ENCODE measurements around the gene EMC8.
A peak's percentile ranks its signal among the peaks of the same experiment; 100 is the strongest.

EMC8 gene

DNA sequence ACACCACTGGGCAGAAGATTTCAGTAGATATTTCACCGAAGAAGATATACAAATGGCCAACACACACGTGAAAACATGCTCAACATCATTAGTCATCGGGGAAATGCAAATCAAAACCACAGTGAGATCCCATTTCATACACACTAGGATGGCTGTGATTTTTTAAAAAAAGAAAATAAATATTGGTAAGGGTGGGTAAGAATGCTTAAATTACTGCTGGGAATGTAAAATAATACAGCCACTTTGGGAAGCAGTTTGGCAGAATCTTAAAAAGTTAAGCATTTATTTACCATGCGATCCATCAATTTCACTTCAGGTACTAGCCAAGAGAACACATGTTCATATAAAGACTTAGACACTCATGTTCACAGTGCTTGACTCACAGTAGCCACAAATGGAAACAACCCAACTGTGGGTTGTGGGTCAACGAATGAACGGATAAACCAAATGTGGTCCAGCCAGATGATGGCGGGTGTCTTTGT lies 42.0 kb downstream of the EMC8 start:
- Histone ChIP-seq H3K4me1 (ENCODE audit: control insufficient read depth, insufficient read depth, low read length) (peaks cover 15% of the 10 kb centered on the region), H3K4me3 (ENCODE audit: low read length) (no peak overlapping the region), H3K9ac (ENCODE audit: low read length) (no peak overlapping the region), H3K36me3 (ENCODE audit: control insufficient read depth, insufficient read depth, low read length) (no peaks in the 10 kb centered on the region), H3K9me3 (ENCODE audit: control insufficient read depth, low read length) (no peaks in the 10 kb centered on the region), H3K27me3 (ENCODE audit: control insufficient read depth, insufficient read depth, low read length) (peaks cover 33% of the 10 kb centered on the region)

- Histone ChIP-seq H3K9me3 (ENCODE audit: control insufficient read depth, low read length) (no peaks in the 10 kb centered on the region), H3K4me3 (ENCODE audit: low read length) (no peak overlapping the region), H3K9ac (ENCODE audit: low read length) (no peak overlapping the region), H3K4me1 (ENCODE audit: control insufficient read depth, insufficient read depth, low read length) (peaks cover 27% of the 10 kb centered on the region), H3K27me3 (ENCODE audit: control insufficient read depth, insufficient read depth, low read length) (peaks cover 41% of the 10 kb centered on the region), H3K36me3 (ENCODE audit: control insufficient read depth, insufficient read depth, low read length) (no peaks in the 10 kb centered on the region)
Measured at GRCh38 chr16:85755929-85756768, 43.2 kb downstream of the EMC8 start.

DNA sequence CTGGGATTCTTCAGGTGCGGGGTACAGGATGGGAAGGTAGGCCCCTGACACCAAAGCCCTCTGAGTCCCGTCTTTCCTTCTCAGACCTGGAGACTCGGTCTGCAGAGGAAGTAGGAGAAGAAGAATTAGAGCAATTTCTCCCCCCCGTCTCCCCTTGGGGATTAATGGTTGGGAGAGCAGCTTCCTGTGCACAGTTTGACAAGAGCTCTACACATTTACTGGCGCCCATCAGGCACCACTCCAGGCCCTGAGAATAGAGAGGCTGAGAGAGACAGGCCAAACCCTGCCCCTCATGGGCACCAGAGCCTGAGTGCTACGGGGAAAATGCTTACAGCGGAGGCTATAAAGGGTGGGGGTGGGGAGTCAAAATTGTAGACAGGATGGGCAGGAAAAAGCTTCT lies 44.9 kb downstream of the EMC8 start:
- Histone ChIP-seq H3K9me3 (ENCODE audit: control insufficient read depth, low read length) (no peaks in the 10 kb centered on the region), H3K9ac (ENCODE audit: low read length) (no peak overlapping the region), H3K4me1 (ENCODE audit: control insufficient read depth, insufficient read depth, low read length) (peaks cover 41% of the 10 kb centered on the region), H3K36me3 (ENCODE audit: control insufficient read depth, insufficient read depth, low read length) (no peaks in the 10 kb centered on the region), H3K4me3 (ENCODE audit: low read length) (no peak overlapping the region), H3K27me3 (ENCODE audit: control insufficient read depth, insufficient read depth, low read length) (peaks cover 50% of the 10 kb centered on the region)

- Histone ChIP-seq H3K4me1 (ENCODE audit: control insufficient read depth, insufficient read depth, low read length) (peaks cover 41% of the 10 kb centered on the region), H3K9ac (ENCODE audit: low read length) (no peak overlapping the region), H3K27me3 (ENCODE audit: control insufficient read depth, insufficient read depth, low read length) (peaks cover 45% of the 10 kb centered on the region), H3K36me3 (ENCODE audit: control insufficient read depth, insufficient read depth, low read length) (no peaks in the 10 kb centered on the region), H3K4me3 (ENCODE audit: low read length) (no peak overlapping the region), H3K9me3 (ENCODE audit: control insufficient read depth, low read length) (no peaks in the 10 kb centered on the region)
Measured at GRCh38 chr16:85753976-85754375, 45.4 kb downstream of the EMC8 start.

- no peaks in the 10 kb centered on the region for H3K9me3 ChIP-seq (ENCODE audit: control insufficient read depth, low read length)
- no peak overlapping the region for H3K9ac ChIP-seq (ENCODE audit: low read length)
- H3K4me3 ChIP-seq (ENCODE audit: low read length): no peak overlapping the region
- no peaks in the 10 kb centered on the region for H3K36me3 ChIP-seq (ENCODE audit: control insufficient read depth, insufficient read depth, low read length)
- H3K4me1 ChIP-seq (ENCODE audit: control insufficient read depth, insufficient read depth, low read length): peaks cover 41% of the 10 kb centered on the region
- H3K27me3 ChIP-seq (ENCODE audit: control insufficient read depth, insufficient read depth, low read length): peaks cover 41% of the 10 kb centered on the region
Measured at GRCh38 chr16:85753559-85753958, 45.8 kb downstream of the EMC8 start.

GRCh38 chr16:85752511-85753420 lies 46.6 kb downstream of the EMC8 start:
- Histone ChIP-seq H3K9ac (ENCODE audit: low read length) (no peak overlapping the region), H3K9me3 (ENCODE audit: control insufficient read depth, low read length) (no peaks in the 10 kb centered on the region), H3K4me1 (ENCODE audit: control insufficient read depth, insufficient read depth, low read length) (peaks cover 41% of the 10 kb centered on the region), H3K36me3 (ENCODE audit: control insufficient read depth, insufficient read depth, low read length) (no peaks in the 10 kb centered on the region), H3K4me3 (ENCODE audit: low read length) (no peak overlapping the region), H3K27me3 (ENCODE audit: control insufficient read depth, insufficient read depth, low read length) (peaks cover 37% of the 10 kb centered on the region)

GRCh38 chr16:85751698-85752501 lies 47.4 kb downstream of the EMC8 start:
- peaks cover 41% of the 10 kb centered on the region for H3K4me1 ChIP-seq (ENCODE audit: control insufficient read depth, insufficient read depth, low read length)
- H3K36me3 ChIP-seq (ENCODE audit: control insufficient read depth, insufficient read depth, low read length): no peaks in the 10 kb centered on the region
- H3K27me3 ChIP-seq (ENCODE audit: control insufficient read depth, insufficient read depth, low read length): peaks cover 37% of the 10 kb centered on the region
- no peak overlapping the region for H3K9ac ChIP-seq (ENCODE audit: low read length)
- H3K4me3 ChIP-seq (ENCODE audit: low read length): no peak overlapping the region
- H3K9me3 ChIP-seq (ENCODE audit: control insufficient read depth, low read length): no peaks in the 10 kb centered on the region

DNA sequence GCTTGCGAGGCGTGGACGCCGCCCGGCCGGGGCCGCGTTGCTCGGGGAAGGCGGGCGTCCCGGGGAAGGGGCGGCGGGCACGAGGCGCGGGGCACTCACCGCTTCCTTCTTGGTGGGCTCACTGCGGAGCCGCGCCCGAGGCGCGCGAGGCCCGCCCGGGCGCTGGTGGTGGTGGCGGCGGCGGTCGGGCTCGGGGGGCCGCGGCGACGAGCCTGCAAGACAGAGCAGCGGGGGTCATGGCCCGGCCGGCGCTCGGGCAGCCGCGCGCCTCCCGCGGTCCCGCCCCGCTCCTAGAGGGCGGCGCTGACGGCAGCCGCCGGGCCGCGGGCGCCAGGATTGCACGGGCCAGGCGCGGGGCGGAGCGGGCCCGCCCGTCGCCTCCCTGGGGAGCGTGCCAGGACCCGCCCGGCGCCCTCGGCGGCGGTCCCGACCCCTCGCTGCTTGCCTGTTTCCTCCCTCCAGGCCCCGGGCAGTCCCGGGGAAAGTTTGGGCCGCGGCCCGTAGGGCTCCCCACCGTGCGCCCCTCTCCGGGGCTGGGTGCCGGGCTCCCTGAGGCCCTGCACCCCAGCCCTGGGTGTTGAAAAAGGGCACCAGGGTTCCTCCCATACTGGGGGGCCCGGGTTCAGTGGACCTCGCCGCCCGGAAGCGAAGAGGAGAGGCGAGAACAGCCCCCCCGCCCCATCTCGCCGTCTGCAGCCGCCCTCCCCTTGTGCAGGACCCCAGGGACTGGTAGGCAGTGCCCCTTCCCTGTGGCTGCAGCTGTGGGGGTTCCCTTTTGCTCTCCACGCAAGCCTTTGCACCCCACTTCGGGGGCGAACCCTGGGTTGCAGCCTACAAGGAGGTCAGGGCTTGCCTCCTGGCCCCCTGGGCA lies 48.3 kb downstream of the EMC8 start, which contains the start of gene C16orf74:
C16orf74 (minus strand) TSS at position 270 of the 871 bp plus-strand sequence. CDS start 15,879 bp downstream, outside the sequence.
- Histone ChIP-seq H3K27me3 (ENCODE audit: control insufficient read depth, insufficient read depth, low read length) (peaks cover 37% of the 10 kb centered on the region), H3K36me3 (ENCODE audit: control insufficient read depth, insufficient read depth, low read length) (no peaks in the 10 kb centered on the region), H3K9ac (ENCODE audit: low read length) (no peak within 1 kb of the TSS), H3K4me3 (ENCODE audit: low read length) (peak within 1 kb of the TSS; percentile 19), H3K9me3 (ENCODE audit: control insufficient read depth, low read length) (no peaks in the 10 kb centered on the region), H3K4me1 (ENCODE audit: control insufficient read depth, insufficient read depth, low read length) (peaks cover 41% of the 10 kb centered on the region)

GRCh38 chr16:85750146-85750826 lies 49.1 kb downstream of the EMC8 start:
- no peak overlapping the region for H3K9ac ChIP-seq (ENCODE audit: low read length)
- peaks cover 41% of the 10 kb centered on the region for H3K4me1 ChIP-seq (ENCODE audit: control insufficient read depth, insufficient read depth, low read length)
- H3K4me3 ChIP-seq (ENCODE audit: low read length): peak overlapping the region; percentile 19

DNA sequence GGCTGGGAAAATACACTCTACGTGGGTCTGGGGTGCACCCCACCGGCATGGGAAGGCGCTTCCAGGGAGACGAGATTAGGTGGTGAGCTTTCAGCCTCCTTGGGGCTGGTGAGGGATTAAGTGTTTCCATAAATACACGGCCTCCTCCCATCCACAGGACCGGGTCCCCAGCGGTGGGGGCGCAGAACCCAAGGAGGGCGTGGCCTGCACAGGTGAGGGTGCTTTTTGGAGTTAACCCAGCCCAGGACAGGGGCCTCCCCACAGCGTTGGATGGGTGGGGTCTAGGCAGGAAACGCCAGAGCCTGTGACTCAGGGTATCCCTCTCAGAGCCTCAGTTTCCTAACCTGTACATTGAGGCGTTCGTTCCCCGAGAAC lies 49.6 kb downstream of the EMC8 start:
- Histone ChIP-seq H3K9me3 (ENCODE audit: control insufficient read depth, low read length) (no peaks in the 10 kb centered on the region), H3K9ac (ENCODE audit: low read length) (no peak overlapping the region), H3K4me1 (ENCODE audit: control insufficient read depth, insufficient read depth, low read length) (peaks cover 41% of the 10 kb centered on the region), H3K4me3 (ENCODE audit: low read length) (peak overlapping the region; percentile 19), H3K27me3 (ENCODE audit: control insufficient read depth, insufficient read depth, low read length) (peaks cover 37% of the 10 kb centered on the region), H3K36me3 (ENCODE audit: control insufficient read depth, insufficient read depth, low read length) (no peaks in the 10 kb centered on the region)

More at GRCh38 chr16:85750146-85750826, 49.1 kb downstream of the EMC8 start:
- peaks cover 37% of the 10 kb centered on the region for H3K27me3 ChIP-seq (ENCODE audit: control insufficient read depth, insufficient read depth, low read length)
- no peaks in the 10 kb centered on the region for H3K9me3 ChIP-seq (ENCODE audit: control insufficient read depth, low read length)
- no peaks in the 10 kb centered on the region for H3K36me3 ChIP-seq (ENCODE audit: control insufficient read depth, insufficient read depth, low read length)

Data from mucosa of stomach (tissue), 1 donor.